GM12892 (cell line): Measurements from ENCODE around the gene SRP9.

Experiments
- POLR2A ChIP-seq: IDR thresholded peaks from 2 replicates; pipeline ENCODE4 v1.6.1; 2011; ENCODE audit warnings: low read depth, low read length, control low read depth
- POLR2AphosphoS5 ChIP-seq: IDR thresholded peaks from 2 replicates; pipeline ENCODE4 v1.6.1; 2011; ENCODE audit warnings: low read depth, low read length, control low read depth
- TAF1 ChIP-seq: IDR thresholded peaks from 2 replicates; pipeline ENCODE4 v1.6.1; 2011; ENCODE audit warnings: low read depth, mild to moderate bottlenecking, control low read depth, low read length, borderline replicate concordance

- TF ChIP-seq POLR2A (no peak), TAF1 (no peak), POLR2AphosphoS5 (no peak)
Observed at GRCh38 chr1:225745273-225745672, 32.4 kb upstream of the SRP9 start.
